D721Med (cell line): Measurements from ENCODE around the gene AMDHD2.
"Not testable (repeated sequence)": the region's sequence is repeated elsewhere in the genome, so short reads cannot be mapped to it uniquely, and the experiment has no call there.

Experiments used
- DNase-seq: peaks from one replicate; pipeline ENCODE4 v3.0.0; 2011; ENCODE audit warnings: low spot score; ENCODE audit not compliant: insufficient read length
- FAIRE-seq: peaks from 2 replicates; lab custom pipeline; 2011; peaks lifted over from hg19 to GRCh38; lab: Jason Lieb, UNC
- CTCF ChIP-seq: IDR thresholded peaks from 2 replicates; pipeline ENCODE4 v1.5.1; 2012; ENCODE audit warnings: mild to moderate bottlenecking, control low read depth; ENCODE audit not compliant: insufficient read depth; ENCODE audit errors: missing control alignments

The AMDHD2 gene

GRCh38 chr16:2550283-2550878, 30.2 kb downstream of the AMDHD2 start:
- FAIRE-seq, DNase-seq: not testable (repeated sequence)

- FAIRE-seq, DNase-seq: not testable (repeated sequence)
These were observed 31.3 kb downstream of the AMDHD2 start for GRCh38 chr16:2551420-2551889.

GRCh38 chr16:2554709-2555425, 34.7 kb downstream of the AMDHD2 start:
- not testable (repeated sequence) for DNase-seq, FAIRE-seq

- not testable (repeated sequence) for FAIRE-seq, DNase-seq
These were observed 37.0 kb downstream of the AMDHD2 start for GRCh38 chr16:2557150-2557549.

GRCh38 chr16:2560131-2560797, 40.1 kb downstream of the AMDHD2 start:
- DNase-seq: not testable (repeated sequence)

GRCh38 chr16:2560798-2561133, 40.6 kb downstream of the AMDHD2 start:
- FAIRE-seq, DNase-seq: not testable (repeated sequence)
- peak; percentile 46 for TF ChIP-seq CTCF

More at GRCh38 chr16:2560131-2560797, 40.1 kb downstream of the AMDHD2 start:
- FAIRE-seq: not testable (repeated sequence)

GRCh38 chr16:2567506-2567905, 47.3 kb downstream of the AMDHD2 start:
- not testable (repeated sequence) for DNase-seq, FAIRE-seq

- DNase-seq, FAIRE-seq: not testable (repeated sequence)
These were observed 48.4 kb downstream of the AMDHD2 start for GRCh38 chr16:2568573-2568972.

- not testable (repeated sequence) for DNase-seq
- FAIRE-seq: peak; percentile 41
These were observed 52.5 kb downstream of the AMDHD2 start for GRCh38 chr16:2572704-2573103.

GRCh38 chr16:2575839-2576238, 55.7 kb downstream of the AMDHD2 start:
- FAIRE-seq, DNase-seq: not testable (repeated sequence)

GRCh38 chr16:2577044-2577443, 56.9 kb downstream of the AMDHD2 start:
- not testable (repeated sequence) for FAIRE-seq

GRCh38 chr16:2578905-2579304, 58.7 kb downstream of the AMDHD2 start:
- not testable (repeated sequence) for DNase-seq, FAIRE-seq

More at GRCh38 chr16:2577044-2577443, 56.9 kb downstream of the AMDHD2 start:
- DNase-seq: not testable (repeated sequence)

GRCh38 chr16:2580143-2580542, 60.0 kb downstream of the AMDHD2 start:
- not testable (repeated sequence) for DNase-seq, FAIRE-seq

GRCh38 chr16:2580818-2581217, 60.6 kb downstream of the AMDHD2 start:
- not testable (repeated sequence) for DNase-seq, FAIRE-seq
